ENCODE measurements around the gene CORO2A. TPM values are rescaled to one million over a fixed set of nuclear protein-coding genes. Genes with fewer than 3 reads are reported as not detected.

The CORO2A gene
- total and polyA plus RNA-seq, 2 of the 13 experiments (the other 11 are each of a cell fraction or from before 2014, with no cell fraction given) = 14.4 to 15.3 TPM

DNA sequence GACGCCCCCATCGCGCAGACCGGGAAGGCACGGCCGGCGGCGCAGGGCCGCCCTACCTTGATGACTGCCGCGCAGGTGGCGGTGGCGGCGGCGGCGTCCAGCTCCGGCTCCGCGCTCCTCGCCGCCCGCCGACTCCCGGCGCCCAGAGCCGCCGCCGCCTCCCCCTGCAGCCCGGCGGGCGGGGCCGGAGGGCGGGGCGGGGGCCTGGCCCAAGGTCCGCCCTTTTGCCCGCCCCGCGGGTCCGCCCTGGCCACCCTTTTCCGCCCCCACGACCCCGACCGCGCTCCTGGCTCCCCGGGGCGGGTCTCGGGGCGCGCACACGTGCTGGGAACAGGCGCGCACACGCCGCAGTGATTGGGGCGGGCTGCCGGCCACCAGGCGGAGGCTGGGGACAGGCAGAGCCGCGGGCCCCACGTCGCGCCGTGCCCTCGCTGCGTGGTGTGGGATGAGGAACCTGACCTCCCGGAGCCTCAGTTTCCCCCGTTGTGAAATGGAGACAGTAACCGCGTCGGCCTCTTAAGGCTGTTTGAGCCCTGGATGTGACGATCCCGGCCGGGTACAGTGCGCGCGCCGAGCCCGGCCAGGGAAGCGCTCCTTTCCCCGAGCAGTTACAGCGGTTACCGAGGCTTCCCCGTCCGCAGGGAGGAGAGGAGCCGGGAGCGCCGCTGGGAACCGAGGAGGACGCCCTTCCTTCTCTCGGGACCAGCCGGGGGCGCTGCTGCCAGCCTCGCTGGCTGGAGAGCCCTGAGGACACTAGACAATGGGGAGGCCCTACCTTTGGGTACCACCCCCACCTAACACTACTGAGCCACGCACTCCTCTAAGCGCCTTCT lies at the start of gene CORO2A (continued):
- TF ChIP-seq, protein P1, sequence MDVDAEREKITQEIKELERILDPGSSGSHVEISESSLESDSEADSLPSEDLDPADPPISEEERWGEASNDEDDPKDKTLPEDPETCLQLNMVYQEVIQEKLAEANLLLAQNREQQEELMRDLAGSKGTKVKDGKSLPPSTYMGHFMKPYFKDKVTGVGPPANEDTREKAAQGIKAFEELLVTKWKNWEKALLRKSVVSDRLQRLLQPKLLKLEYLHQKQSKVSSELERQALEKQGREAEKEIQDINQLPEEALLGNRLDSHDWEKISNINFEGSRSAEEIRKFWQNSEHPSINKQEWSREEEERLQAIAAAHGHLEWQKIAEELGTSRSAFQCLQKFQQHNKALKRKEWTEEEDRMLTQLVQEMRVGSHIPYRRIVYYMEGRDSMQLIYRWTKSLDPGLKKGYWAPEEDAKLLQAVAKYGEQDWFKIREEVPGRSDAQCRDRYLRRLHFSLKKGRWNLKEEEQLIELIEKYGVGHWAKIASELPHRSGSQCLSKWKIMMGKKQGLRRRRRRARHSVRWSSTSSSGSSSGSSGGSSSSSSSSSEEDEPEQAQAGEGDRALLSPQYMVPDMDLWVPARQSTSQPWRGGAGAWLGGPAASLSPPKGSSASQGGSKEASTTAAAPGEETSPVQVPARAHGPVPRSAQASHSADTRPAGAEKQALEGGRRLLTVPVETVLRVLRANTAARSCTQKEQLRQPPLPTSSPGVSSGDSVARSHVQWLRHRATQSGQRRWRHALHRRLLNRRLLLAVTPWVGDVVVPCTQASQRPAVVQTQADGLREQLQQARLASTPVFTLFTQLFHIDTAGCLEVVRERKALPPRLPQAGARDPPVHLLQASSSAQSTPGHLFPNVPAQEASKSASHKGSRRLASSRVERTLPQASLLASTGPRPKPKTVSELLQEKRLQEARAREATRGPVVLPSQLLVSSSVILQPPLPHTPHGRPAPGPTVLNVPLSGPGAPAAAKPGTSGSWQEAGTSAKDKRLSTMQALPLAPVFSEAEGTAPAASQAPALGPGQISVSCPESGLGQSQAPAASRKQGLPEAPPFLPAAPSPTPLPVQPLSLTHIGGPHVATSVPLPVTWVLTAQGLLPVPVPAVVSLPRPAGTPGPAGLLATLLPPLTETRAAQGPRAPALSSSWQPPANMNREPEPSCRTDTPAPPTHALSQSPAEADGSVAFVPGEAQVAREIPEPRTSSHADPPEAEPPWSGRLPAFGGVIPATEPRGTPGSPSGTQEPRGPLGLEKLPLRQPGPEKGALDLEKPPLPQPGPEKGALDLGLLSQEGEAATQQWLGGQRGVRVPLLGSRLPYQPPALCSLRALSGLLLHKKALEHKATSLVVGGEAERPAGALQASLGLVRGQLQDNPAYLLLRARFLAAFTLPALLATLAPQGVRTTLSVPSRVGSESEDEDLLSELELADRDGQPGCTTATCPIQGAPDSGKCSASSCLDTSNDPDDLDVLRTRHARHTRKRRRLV (CRISPR knock-in tag; IDR thresholded peaks at IDR 0.05) = peak; percentile 60; the same call in 1 of the 2 replicates
- TF ChIP-seq, protein P2, sequence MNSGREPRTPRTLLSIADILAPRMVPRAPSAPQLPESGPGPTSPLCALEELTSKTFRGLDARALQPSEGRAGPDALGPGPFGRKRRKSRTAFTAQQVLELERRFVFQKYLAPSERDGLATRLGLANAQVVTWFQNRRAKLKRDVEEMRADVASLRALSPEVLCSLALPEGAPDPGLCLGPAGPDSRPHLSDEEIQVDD (CRISPR knock-in tag; IDR thresholded peaks at IDR 0.05; ENCODE audit: borderline replicate concordance) = no peak
- TF ChIP-seq PRPF4 (IDR thresholded peaks at IDR 0.05; ENCODE audit: low read depth, low read length, poor library complexity, severe bottlenecking) = no peak
- no peak for TF ChIP-seq ZSCAN29 (CRISPR knock-in tag; conservative IDR thresholded peaks at IDR 0.05)
- TF ChIP-seq HOXA3 (CRISPR knock-in tag; IDR thresholded peaks at IDR 0.05) = peak; percentile 53; the same call in 1 of the 2 replicates
- no peak for TF ChIP-seq ZNF329 (CRISPR knock-in tag; IDR thresholded peaks at IDR 0.05; ENCODE audit: low read depth)
- TF ChIP-seq, protein P3, sequence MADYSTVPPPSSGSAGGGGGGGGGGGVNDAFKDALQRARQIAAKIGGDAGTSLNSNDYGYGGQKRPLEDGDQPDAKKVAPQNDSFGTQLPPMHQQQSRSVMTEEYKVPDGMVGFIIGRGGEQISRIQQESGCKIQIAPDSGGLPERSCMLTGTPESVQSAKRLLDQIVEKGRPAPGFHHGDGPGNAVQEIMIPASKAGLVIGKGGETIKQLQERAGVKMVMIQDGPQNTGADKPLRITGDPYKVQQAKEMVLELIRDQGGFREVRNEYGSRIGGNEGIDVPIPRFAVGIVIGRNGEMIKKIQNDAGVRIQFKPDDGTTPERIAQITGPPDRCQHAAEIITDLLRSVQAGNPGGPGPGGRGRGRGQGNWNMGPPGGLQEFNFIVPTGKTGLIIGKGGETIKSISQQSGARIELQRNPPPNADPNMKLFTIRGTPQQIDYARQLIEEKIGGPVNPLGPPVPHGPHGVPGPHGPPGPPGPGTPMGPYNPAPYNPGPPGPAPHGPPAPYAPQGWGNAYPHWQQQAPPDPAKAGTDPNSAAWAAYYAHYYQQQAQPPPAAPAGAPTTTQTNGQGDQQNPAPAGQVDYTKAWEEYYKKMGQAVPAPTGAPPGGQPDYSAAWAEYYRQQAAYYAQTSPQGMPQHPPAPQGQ (CRISPR knock-in tag; IDR thresholded peaks at IDR 0.05; ENCODE audit: borderline replicate concordance) = no peak
- no peak for TF ChIP-seq SIX4 (CRISPR knock-in tag; IDR thresholded peaks at IDR 0.05)
- TF ChIP-seq ZNF589 (CRISPR knock-in tag; conservative IDR thresholded peaks at IDR 0.05) = no peak
- no peak for TF ChIP-seq ZNF709 (CRISPR knock-in tag; IDR thresholded peaks at IDR 0.05)
- TF ChIP-seq ZMYM4 (CRISPR knock-in tag; IDR thresholded peaks at IDR 0.05) = peak; percentile 62
- TF ChIP-seq, protein P4, sequence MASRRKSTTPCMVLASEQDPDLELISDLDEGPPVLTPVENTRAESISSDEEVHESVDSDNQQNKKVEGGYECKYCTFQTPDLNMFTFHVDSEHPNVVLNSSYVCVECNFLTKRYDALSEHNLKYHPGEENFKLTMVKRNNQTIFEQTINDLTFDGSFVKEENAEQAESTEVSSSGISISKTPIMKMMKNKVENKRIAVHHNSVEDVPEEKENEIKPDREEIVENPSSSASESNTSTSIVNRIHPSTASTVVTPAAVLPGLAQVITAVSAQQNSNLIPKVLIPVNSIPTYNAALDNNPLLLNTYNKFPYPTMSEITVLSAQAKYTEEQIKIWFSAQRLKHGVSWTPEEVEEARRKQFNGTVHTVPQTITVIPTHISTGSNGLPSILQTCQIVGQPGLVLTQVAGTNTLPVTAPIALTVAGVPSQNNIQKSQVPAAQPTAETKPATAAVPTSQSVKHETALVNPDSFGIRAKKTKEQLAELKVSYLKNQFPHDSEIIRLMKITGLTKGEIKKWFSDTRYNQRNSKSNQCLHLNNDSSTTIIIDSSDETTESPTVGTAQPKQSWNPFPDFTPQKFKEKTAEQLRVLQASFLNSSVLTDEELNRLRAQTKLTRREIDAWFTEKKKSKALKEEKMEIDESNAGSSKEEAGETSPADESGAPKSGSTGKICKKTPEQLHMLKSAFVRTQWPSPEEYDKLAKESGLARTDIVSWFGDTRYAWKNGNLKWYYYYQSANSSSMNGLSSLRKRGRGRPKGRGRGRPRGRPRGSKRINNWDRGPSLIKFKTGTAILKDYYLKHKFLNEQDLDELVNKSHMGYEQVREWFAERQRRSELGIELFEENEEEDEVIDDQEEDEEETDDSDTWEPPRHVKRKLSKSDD (CRISPR knock-in tag; IDR thresholded peaks at IDR 0.05; ENCODE audit: low read depth) = no peak
- 0 out of 2 replicates have a peak, but pooled peaks have one; percentile 62 for TF ChIP-seq NFATC3 (CRISPR knock-in tag; IDR thresholded peaks at IDR 0.05)
- no peak for TF ChIP-seq PPARG (CRISPR knock-in tag; conservative IDR thresholded peaks at IDR 0.05)
- no peak for TF ChIP-seq ZMYM2 (CRISPR knock-in tag; IDR thresholded peaks at IDR 0.05)
- no peak for TF ChIP-seq ZSCAN30 (CRISPR knock-in tag; IDR thresholded peaks at IDR 0.05)
- no peak for TF ChIP-seq ZNF207 (IDR thresholded peaks at IDR 0.05; ENCODE audit: borderline replicate concordance)
- TF ChIP-seq SAP130 (CRISPR knock-in tag; IDR thresholded peaks at IDR 0.05; ENCODE audit: low read depth) = peak; percentile 72

Data from HepG2 (cell line).